Activated CD8-positive, alpha-beta memory T cell treated with anti-CD3 and anti-CD28 coated beads, Interleukin-2, amount 50 U/mL, for 48 hours (primary cell): ENCODE results near the gene FKBP1B.
"Not testable (repeated sequence)": the region's sequence is repeated elsewhere in the genome, so short reads cannot be mapped to it uniquely, and the experiment has no call there.

Source experiments
- DNase-seq: peaks from one replicate; pipeline ENCODE4 v3.0.0-alpha.2; 2020

Gene FKBP1B

DNA sequence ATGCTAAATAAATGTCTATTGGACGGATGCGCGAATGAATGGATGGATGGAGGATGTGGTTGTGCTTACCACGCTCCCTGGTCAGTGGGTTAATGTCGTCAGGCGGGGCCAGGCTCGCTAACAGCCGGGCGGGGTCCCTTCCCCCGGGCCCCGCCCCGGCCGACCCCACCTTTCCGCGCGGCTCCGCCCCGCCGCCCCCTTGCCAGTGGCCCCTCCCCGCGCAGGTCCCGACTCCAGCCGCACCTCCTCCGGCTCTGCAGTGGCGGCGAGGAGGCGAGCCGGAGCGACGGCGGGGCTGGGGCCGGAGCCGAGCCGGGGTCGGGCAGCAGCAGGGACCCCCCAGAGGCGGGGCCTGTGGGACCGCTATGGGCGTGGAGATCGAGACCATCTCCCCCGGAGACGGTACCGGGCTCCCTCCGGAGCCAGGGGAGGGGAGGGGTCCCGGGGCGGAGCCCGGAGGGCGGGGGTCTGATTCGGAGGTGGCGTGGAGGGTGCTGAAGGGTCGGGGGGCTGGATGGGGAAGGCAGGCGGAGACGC lies at the start of gene FKBP1B:
Gene FKBP1B (plus strand): TSS at position 257 of the 537 bp plus-strand sequence. CDS start 109 bp downstream, at position 366.
- DNase-seq: peak; percentile 84

DNA sequence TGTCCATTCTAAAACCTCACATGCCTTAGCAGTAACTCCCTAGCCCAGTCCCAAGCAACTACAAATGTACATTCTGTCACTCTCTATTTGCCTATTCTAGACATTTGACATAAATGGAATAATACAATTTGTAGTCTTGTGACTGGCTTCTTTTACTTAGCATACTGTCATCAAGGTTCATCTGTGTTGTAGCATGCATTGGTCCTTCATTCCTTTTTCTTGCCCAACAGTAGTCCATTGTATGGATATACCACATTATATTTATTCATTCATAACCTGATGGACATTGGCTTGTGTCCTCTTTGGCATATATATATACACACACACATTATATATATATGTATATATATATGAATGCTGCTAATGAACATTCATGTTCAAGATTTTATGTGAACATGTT lies 41.8 kb upstream of the FKBP1B start:
- DNase-seq: no peak

DNA sequence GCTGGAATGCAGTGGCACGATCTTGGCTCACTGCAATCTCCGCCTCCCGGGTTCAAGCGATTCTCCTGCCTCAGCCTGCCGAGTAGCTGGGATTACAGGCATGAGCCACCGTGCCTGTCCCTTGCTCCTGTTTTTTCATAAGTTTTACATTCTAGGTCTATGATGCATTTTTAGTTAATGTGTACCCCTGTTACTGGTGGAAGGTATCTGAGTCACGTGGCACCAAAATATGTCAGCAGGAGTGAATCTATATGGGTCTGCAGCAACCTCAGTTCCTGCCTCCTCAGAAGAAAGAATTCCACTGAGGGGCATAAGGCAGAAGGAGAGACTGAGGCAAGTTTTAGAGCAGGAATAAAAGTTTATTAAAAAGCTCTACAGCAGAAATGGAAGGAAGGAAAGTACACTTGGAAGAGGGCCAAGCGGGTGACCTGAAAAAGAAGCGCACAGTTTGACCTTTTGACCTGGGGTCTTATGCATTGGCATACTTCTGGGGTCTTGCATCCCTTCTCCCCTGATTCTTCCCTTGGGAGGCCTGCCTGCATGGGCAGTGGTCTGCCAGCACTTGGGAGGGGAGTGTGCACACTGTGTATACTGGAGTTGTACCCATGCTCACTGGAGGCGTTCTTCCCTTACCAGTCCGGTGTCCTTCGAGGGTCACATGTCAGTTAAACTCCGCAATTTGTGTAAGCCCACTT lies 40.7 kb upstream of the FKBP1B start:
- DNase-seq: no peak

GRCh38 chr2:24009367-24009679 lies 40.2 kb upstream of the FKBP1B start:
- no peak for DNase-seq

DNA sequence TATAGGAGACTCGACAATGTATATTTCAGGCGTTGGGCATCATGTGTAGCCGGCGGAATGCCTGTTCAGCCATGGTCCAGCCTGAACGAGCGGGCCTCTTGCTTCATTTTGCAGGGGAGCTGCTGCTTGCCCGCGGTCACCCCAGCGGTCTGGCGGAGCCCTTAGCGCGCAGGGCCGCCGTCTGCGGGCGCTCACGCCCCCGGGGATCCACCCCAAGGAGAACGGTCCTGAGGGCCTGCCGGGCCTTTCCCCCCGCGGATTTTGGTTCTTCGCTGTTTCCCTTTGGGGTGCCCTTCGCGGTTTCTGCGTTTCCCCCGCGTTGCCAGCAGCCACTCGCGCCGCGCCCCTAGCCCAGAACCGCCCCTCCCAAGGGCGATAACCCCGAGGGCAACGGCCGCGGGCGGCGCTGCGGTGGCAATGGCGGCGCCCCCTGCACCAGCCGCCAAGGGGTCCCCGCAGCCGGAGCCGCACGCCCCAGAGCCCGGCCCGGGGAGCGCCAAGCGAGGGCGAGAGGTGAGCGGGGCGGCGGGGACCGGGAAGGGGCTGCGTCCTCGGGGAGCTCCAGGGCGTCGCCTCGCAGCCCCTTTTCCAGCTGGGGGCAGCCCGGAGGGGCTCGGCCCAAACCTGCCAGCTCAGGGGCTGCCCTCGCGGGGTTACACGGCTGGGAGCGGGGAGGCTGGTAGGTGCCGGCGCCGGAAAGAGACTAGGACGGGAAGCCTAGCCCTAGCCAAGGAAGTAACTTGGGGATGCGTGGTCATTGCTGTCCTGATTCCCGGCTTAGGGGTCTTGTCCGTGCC lies 39.7 kb upstream of the FKBP1B start, which contains the start of gene MFSD2B:
Gene MFSD2B (plus strand): TSS at position 406 of the 797 bp plus-strand sequence. CDS start 12 bp downstream, at position 418.
- no peak for DNase-seq

DNA sequence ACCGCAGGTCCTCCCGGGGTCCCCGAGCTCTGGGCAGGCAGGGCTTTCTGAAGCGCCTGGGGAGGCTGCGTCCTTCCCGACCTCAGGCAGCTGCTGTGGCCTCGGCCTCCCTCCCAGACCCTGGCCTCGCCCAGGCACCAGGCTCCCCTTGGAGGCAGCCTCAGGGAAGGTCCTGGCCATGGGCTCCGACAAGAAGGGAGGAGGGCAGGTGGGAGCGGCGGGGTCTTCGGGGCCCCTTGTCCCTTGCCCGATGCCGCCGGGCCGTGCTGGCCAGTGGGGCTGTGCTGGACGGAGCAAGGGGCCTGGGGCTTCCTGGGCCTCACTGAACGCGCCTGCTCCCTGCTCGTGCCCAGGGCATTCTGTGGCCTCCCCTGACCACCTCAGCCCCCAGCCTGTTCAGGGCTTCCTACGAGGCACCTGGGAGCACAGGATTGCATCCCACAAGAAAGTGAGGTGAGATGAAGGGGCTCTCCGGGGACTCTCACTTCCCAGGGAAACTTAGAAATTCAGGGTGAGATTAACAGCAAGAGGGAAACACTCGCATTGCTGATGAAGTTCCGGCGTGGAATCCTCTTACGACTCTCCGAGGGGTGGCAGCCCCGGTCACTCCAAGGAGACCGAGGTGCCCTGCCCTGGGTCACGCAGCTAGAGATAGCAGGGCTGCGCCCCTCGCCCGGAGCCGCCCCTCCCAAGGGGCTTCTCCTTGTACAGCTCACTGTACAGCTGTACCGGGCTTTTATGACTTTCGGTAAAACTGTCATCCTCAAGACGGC lies 38.9 kb upstream of the FKBP1B start:
- DNase-seq: no peak

GRCh38 chr2:24011250-24012104 lies 38.1 kb upstream of the FKBP1B start:
- DNase-seq: no peak

- no peak for DNase-seq
These were observed 36.9 kb upstream of the FKBP1B start for GRCh38 chr2:24012521-24013188.

- DNase-seq: not testable (repeated sequence)
These were observed 34.6 kb upstream of the FKBP1B start for GRCh38 chr2:24014902-24015301.

DNA sequence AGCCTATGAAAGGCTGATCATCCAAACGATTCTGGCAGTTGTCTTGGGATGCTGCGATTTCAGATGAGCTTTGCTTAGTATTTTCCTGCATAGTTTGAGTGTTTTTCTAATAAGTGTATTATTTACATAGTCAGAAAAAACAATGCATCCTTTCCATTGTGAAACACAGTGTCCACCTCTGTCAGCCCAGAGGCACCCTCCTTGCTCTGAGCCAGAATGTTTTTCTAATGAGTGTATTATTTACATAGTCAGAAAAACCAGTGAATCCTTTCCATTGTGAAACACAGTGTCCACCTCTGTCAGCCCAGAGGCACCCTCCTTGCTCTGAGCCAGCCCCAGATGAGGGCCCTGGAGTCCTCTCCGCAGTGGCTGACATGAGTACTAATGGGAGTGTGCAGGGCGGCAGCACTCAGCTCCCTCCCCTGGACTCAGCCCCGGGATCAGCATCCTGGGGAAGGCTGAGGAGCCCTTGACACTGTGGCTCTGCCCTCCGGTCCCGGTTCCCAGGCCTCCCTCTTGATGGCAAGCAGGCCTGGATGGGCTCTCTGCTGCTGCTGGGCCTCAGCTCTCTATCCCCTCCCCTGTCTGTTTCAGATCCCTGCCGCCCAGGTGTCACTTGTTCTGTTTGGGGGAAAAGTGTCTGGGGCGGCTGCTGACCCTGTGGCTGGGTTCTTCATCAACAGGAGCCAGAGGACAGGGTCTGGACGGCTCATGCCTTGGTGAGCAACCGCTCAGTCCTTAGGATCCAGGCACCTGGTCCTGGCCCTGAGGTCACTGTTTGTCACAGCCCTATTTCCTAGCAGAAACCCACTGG lies 33.8 kb upstream of the FKBP1B start:
- DNase-seq: no peak

DNA sequence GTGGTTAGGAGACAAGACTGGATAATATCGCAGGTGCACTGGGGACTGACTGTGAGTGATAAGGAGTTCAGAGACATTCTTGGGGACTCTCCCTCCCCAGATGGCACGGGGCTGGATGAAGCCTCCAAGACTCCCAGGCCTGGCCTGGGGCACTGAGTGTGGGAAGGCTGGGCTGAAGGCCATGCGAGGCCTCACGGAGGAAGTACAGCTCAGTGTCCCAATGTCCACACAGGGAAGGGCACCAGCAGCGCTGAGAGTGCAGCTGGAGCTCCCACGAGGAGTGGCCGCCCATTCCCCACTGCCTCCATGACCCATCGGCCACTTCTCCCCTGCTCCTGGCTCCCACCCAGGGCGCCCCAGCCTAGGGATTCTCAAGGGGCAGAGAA lies 33.2 kb upstream of the FKBP1B start:
- DNase-seq: no peak

DNA sequence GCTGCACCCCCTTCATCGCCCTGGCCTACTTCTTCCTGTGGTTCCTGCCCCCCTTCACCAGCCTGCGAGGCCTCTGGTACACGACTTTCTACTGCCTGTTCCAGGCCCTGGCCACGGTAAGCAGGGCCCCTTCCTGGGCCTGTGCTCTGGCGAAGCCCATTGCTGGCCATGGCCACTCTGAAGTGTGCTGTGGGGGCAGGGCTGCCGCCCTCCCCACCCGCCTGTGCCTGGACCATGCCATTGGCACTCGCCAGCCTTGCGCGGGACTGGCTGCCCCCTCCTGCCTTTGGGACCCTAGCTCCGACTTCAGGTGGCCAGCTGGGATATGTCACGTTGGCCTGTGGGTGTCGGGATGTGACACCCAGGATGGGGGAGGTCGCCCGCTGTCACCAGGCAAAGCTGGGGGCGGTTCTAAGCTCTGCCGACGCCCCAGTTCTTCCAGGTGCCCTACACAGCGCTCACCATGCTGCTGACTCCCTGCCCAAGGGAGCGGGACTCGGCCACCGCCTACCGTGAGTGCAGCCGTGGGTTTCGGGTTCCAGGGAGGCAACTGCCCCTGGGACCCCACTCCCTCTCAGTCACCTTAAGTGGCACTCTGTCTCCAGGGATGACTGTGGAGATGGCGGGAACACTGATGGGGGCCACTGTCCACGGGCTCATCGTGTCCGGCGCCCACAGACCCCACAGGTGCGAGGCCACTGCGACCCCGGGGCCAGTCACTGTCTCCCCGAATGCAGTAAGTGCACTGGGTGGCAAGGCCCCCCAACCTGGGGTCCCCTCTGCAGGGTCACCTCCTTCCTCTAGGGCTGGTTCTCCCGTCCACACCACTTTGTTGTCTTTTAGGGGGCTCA lies 32.5 kb upstream of the FKBP1B start:
- DNase-seq: no peak

GRCh38 chr2:24017711-24018110 lies 31.8 kb upstream of the FKBP1B start:
- no peak for DNase-seq

- peak; percentile 42 for DNase-seq
These were observed 31.3 kb upstream of the FKBP1B start for GRCh38 chr2:24018241-24018640.

GRCh38 chr2:24019729-24020128 lies 29.8 kb upstream of the FKBP1B start:
- peak; percentile 42 for DNase-seq

GRCh38 chr2:24020244-24020643 lies 29.3 kb upstream of the FKBP1B start:
- DNase-seq: peak; percentile 39

- DNase-seq: peak; percentile 59
These were observed 28.2 kb upstream of the FKBP1B start for GRCh38 chr2:24021122-24021998.

DNA sequence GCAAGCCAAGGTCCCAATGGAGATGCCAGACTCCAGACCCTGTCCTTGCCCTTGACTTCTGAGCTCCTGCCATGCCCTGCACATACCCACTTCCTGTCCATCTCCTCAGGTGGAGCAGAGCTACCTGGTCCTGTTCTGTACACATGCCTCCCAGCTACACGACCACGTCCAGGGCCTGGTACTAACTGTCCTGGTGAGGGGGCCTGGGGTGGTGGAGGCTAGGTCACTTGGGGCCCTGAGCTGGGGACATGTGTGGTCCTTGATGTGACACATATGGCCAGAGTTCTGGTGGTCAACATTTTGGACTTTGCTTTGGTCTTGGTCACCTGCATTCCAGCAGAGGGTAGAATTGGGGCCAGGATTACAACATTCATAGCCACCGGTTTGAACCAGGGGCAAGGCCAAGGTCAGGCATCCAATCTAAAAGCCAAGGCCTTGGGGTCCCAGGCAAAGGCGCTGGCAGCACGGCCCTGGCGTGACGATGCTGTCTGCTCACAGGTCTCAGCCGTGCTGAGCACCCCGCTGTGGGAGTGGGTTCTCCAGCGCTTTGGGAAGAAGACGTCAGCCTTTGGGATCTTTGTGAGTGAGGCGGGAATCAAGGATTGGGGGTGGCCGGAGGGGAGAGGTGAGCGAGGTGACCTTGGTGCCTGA lies 27.1 kb upstream of the FKBP1B start:
- DNase-seq: peak; percentile 36
